ENCODE data around the gene LMAN2. TPM values are rescaled to one million over a fixed set of nuclear protein-coding genes. Genes with fewer than 3 reads are reported as not detected.

The LMAN2 gene
- polyA plus RNA-seq, 2 donors, result 84.0 to 190 TPM

GRCh38 chr5:177339107-177339638 lies 12.3 kb downstream of the LMAN2 start:
- Histone ChIP-seq H3K4me1 (ENCODE audit: control insufficient read depth in 2 of 2, insufficient read depth in 2 of 2, low read length in 1 of 2) (peaks cover 0 to 3% of the 10 kb centered on the region in 2 donors), H3K36me3 (ENCODE audit: control insufficient read depth in 2 of 2, insufficient read depth in 2 of 2, low read length in 1 of 2) (peaks cover 29 to 45% of the 10 kb centered on the region in 2 donors), H3K27me3 (ENCODE audit: control insufficient read depth in 1 of 2, insufficient read depth in 2 of 2, low read length in 2 of 2) (no peaks in the 10 kb centered on the region), H3K4me3 (ENCODE audit: low read depth in 1 of 2, low read length in 2 of 2) (no peak overlapping the region), H3K27ac (ENCODE audit: low read depth in 2 of 2, low read length in 1 of 2) (peak overlapping the region; percentile 5 to 11), H3K9me3 (ENCODE audit: control insufficient read depth in 2 of 2, insufficient read depth in 1 of 2, low read depth in 1 of 2, low read length in 1 of 2) (peaks cover 0 to 2% of the 10 kb centered on the region in 2 donors)
- 67 to 70% methylated on average over 11 of the region's 11 CpGs for WGBS, 2 donors

DNA sequence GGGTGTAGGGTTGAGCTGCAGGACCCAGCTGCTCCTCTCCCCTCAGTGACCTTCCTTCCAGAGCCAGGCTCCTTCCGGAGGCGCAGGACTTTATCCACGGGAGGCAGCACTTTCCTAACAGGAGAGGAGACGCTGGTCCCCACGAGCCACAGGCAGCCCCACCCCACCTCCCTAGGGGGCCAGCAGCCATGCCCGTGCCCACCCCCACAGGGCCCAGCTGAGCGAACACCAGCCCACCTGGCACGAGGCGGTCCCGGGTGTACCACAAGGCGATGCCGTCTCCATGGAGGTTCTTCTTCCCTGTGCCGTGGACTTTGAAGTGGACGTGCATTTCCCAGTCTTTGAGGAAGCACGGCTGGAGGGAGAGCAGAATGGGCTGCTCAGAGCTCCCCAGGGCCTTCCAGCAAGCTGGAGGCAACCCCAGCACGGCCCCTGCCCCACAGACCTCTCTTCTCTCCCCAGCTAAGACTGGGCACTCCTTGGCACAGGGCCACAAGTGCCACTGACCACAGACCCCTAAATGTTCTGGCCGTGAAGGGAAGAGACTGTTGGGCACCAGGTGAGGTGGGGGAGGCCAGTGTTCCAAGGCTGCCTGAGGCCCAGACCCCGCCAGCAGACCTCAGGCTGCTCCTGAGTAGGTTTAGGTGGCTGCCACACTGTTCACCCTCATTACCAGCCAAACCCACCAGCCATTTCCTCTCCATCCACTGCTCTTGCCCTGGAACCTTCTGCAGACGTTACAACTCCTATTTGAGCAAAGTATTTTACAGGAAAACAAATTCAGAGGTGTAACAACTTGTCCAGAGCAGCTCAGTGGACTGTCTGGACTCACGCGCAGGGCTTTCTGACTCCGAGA lies 13.0 kb downstream of the LMAN2 start:
- Histone ChIP-seq H3K27ac (ENCODE audit: low read depth in 2 of 2, low read length in 1 of 2) (peak overlapping the region; percentile 5 to 11), H3K27me3 (ENCODE audit: control insufficient read depth in 1 of 2, insufficient read depth in 2 of 2, low read length in 2 of 2) (no peaks in the 10 kb centered on the region), H3K4me1 (ENCODE audit: control insufficient read depth in 2 of 2, insufficient read depth in 2 of 2, low read length in 1 of 2) (peaks cover 0 to 3% of the 10 kb centered on the region in 2 donors), H3K36me3 (ENCODE audit: control insufficient read depth in 2 of 2, insufficient read depth in 2 of 2, low read length in 1 of 2) (peaks cover 29 to 52% of the 10 kb centered on the region in 2 donors), H3K4me3 (ENCODE audit: low read depth in 1 of 2, low read length in 2 of 2) (no peak overlapping the region), H3K9me3 (ENCODE audit: control insufficient read depth in 2 of 2, insufficient read depth in 1 of 2, low read depth in 1 of 2, low read length in 1 of 2) (peaks cover 0 to 2% of the 10 kb centered on the region in 2 donors)
- 87 to 88% methylated on average over 22 of the region's 22 CpGs for WGBS, 2 donors

- Histone ChIP-seq H3K36me3 (ENCODE audit: control insufficient read depth in 2 of 2, insufficient read depth in 2 of 2, low read length in 1 of 2) (peaks cover 29 to 67% of the 10 kb centered on the region in 2 donors), H3K27me3 (ENCODE audit: control insufficient read depth in 1 of 2, insufficient read depth in 2 of 2, low read length in 2 of 2) (no peaks in the 10 kb centered on the region), H3K4me3 (ENCODE audit: low read depth in 1 of 2, low read length in 2 of 2) (no peak overlapping the region), H3K4me1 (ENCODE audit: control insufficient read depth in 2 of 2, insufficient read depth in 2 of 2, low read length in 1 of 2) (peaks cover 0 to 3% of the 10 kb centered on the region in 2 donors), H3K27ac (ENCODE audit: low read depth in 2 of 2, low read length in 1 of 2) (no peak overlapping the region), H3K9me3 (ENCODE audit: control insufficient read depth in 2 of 2, insufficient read depth in 1 of 2, low read depth in 1 of 2, low read length in 1 of 2) (peaks cover 0 to 2% of the 10 kb centered on the region in 2 donors)
- 90 to 92% methylated on average over 28 to 36 of the region's 36 CpGs for WGBS, 2 donors
Observed at GRCh38 chr5:177336603-177337494, 14.6 kb downstream of the LMAN2 start.

GRCh38 chr5:177336112-177336511 lies 15.4 kb downstream of the LMAN2 start:
- 67 to 69% methylated on average over 12 of the region's 12 CpGs for WGBS, 2 donors
- peaks cover 30 to 73% of the 10 kb centered on the region in 2 donors for H3K36me3 ChIP-seq (ENCODE audit: control insufficient read depth in 2 of 2, insufficient read depth in 2 of 2, low read length in 1 of 2)
- H3K27me3 ChIP-seq (ENCODE audit: control insufficient read depth in 1 of 2, insufficient read depth in 2 of 2, low read length in 2 of 2), result no peaks in the 10 kb centered on the region
- H3K4me1 ChIP-seq (ENCODE audit: control insufficient read depth in 2 of 2, insufficient read depth in 2 of 2, low read length in 1 of 2), result peaks cover 0 to 3% of the 10 kb centered on the region in 2 donors
- H3K4me3 ChIP-seq (ENCODE audit: low read depth in 1 of 2, low read length in 2 of 2), result no peak overlapping the region
- no peak overlapping the region for H3K27ac ChIP-seq (ENCODE audit: low read depth in 2 of 2, low read length in 1 of 2)
- H3K9me3 ChIP-seq (ENCODE audit: control insufficient read depth in 2 of 2, insufficient read depth in 1 of 2, low read depth in 1 of 2, low read length in 1 of 2), result peaks cover 0 to 2% of the 10 kb centered on the region in 2 donors

GRCh38 chr5:177335701-177336065 lies 15.8 kb downstream of the LMAN2 start:
- Histone ChIP-seq H3K9me3 (ENCODE audit: control insufficient read depth in 2 of 2, insufficient read depth in 1 of 2, low read depth in 1 of 2, low read length in 1 of 2) (peaks cover 0 to 2% of the 10 kb centered on the region in 2 donors), H3K36me3 (ENCODE audit: control insufficient read depth in 2 of 2, insufficient read depth in 2 of 2, low read length in 1 of 2) (peaks cover 32 to 77% of the 10 kb centered on the region in 2 donors), H3K4me1 (ENCODE audit: control insufficient read depth in 2 of 2, insufficient read depth in 2 of 2, low read length in 1 of 2) (peaks cover 0 to 3% of the 10 kb centered on the region in 2 donors), H3K4me3 (ENCODE audit: low read depth in 1 of 2, low read length in 2 of 2) (no peak overlapping the region), H3K27me3 (ENCODE audit: control insufficient read depth in 1 of 2, insufficient read depth in 2 of 2, low read length in 2 of 2) (no peaks in the 10 kb centered on the region), H3K27ac (ENCODE audit: low read depth in 2 of 2, low read length in 1 of 2) (no peak overlapping the region)
- WGBS, 2 donors, result 90 to 94% methylated on average over 7 of the region's 7 CpGs

DNA sequence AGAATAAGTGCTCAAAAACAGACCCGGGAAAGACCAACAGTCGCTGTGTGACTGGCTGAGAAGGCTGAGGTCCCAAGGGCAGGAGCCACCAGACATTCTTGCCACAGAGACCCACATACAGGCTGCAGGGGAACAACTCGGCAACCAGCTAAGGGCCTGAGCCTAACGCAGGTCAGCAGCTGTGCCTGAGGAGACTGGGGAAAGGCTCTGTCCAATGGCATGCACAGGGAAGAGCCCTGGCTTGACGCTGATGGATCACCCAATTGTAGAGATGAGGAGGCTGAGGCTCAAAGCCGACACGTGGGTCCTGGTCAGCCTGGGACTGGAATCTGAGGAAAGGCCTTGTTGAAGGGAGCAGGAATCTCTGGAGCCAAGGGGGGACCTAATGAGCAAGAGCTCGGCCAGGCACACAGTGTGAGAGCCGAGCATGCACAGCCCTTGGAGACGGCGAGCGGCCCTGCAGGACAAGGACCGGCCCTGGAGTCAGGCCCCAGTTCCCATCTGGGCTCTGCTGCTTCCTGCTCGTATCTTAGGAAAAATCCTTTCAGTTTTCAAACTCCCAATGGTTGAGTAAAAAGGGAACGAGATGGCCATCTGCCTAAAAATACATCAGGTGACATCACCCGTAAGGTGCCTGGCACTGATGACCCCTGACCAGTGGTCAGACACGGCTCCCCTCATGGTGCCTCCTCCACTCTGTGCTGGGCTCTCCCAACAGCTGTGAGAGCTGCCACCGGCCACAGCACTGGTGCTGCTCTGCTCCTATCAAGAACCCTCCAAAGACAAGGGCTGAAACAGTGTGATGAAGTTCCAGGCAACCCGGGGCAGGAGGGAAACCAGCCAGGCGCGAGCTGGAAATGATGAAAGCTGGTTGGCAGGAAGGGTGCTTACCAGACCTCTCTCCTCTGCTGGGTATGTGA lies 16.4 kb downstream of the LMAN2 start:
- no peak overlapping the region for H3K4me3 ChIP-seq (ENCODE audit: low read depth in 1 of 2, low read length in 2 of 2)
- H3K9me3 ChIP-seq (ENCODE audit: control insufficient read depth in 2 of 2, insufficient read depth in 1 of 2, low read depth in 1 of 2, low read length in 1 of 2), result peaks cover 0 to 2% of the 10 kb centered on the region in 2 donors
- peaks cover 32 to 83% of the 10 kb centered on the region in 2 donors for H3K36me3 ChIP-seq (ENCODE audit: control insufficient read depth in 2 of 2, insufficient read depth in 2 of 2, low read length in 1 of 2)
- H3K4me1 ChIP-seq (ENCODE audit: control insufficient read depth in 2 of 2, insufficient read depth in 2 of 2, low read length in 1 of 2), result peaks cover 0 to 3% of the 10 kb centered on the region in 2 donors
- no peaks in the 10 kb centered on the region for H3K27me3 ChIP-seq (ENCODE audit: control insufficient read depth in 1 of 2, insufficient read depth in 2 of 2, low read length in 2 of 2)
- no peak overlapping the region for H3K27ac ChIP-seq (ENCODE audit: low read depth in 2 of 2, low read length in 1 of 2)
- 89 to 91% methylated on average over 21 of the region's 21 CpGs for WGBS, 2 donors

DNA sequence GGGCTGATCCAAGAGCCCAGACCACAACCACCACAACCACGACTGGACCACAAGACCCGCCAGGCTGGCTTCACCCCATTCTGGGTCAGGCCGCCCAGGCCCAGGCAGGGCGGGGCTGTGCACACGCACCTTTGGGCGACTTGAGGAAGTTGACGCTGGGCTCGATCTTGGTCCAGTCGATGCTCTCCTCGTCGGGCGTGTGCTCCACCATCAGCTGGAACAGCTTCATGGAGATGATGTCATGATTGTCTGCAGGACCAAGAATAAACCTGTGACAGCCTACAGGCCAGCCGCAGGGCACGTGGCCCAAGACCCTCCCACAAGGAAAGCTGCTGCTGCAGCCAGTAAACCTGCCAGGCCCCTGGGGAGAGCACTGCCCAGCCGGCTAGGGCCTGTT lies 17.3 kb downstream of the LMAN2 start:
- Histone ChIP-seq H3K9me3 (ENCODE audit: control insufficient read depth in 2 of 2, insufficient read depth in 1 of 2, low read depth in 1 of 2, low read length in 1 of 2) (peaks cover 0 to 2% of the 10 kb centered on the region in 2 donors), H3K27me3 (ENCODE audit: control insufficient read depth in 1 of 2, insufficient read depth in 2 of 2, low read length in 2 of 2) (no peaks in the 10 kb centered on the region), H3K36me3 (ENCODE audit: control insufficient read depth in 2 of 2, insufficient read depth in 2 of 2, low read length in 1 of 2) (peaks cover 32 to 85% of the 10 kb centered on the region in 2 donors), H3K4me3 (ENCODE audit: low read depth in 1 of 2, low read length in 2 of 2) (no peak overlapping the region), H3K27ac (ENCODE audit: low read depth in 2 of 2, low read length in 1 of 2) (no peak overlapping the region), H3K4me1 (ENCODE audit: control insufficient read depth in 2 of 2, insufficient read depth in 2 of 2, low read length in 1 of 2) (peaks cover 0 to 2% of the 10 kb centered on the region in 2 donors)
- WGBS, 2 donors, result 76 to 80% methylated on average over 15 of the region's 15 CpGs

- no peaks in the 10 kb centered on the region for H3K4me1 ChIP-seq (ENCODE audit: control insufficient read depth in 2 of 2, insufficient read depth in 2 of 2, low read length in 1 of 2)
- WGBS, 2 donors, result 90% methylated on average over 16 of the region's 16 CpGs
- peaks cover 32 to 83% of the 10 kb centered on the region in 2 donors for H3K36me3 ChIP-seq (ENCODE audit: control insufficient read depth in 2 of 2, insufficient read depth in 2 of 2, low read length in 1 of 2)
Observed at GRCh38 chr5:177333420-177334154, 17.9 kb downstream of the LMAN2 start.

More at GRCh38 chr5:177333420-177334154, 17.9 kb downstream of the LMAN2 start:
- no peak overlapping the region for H3K4me3 ChIP-seq (ENCODE audit: low read depth in 1 of 2, low read length in 2 of 2)
- no peaks in the 10 kb centered on the region for H3K27me3 ChIP-seq (ENCODE audit: control insufficient read depth in 1 of 2, insufficient read depth in 2 of 2, low read length in 2 of 2)
- no peak overlapping the region for H3K27ac ChIP-seq (ENCODE audit: low read depth in 2 of 2, low read length in 1 of 2)
- peaks cover 0 to 2% of the 10 kb centered on the region in 2 donors for H3K9me3 ChIP-seq (ENCODE audit: control insufficient read depth in 2 of 2, insufficient read depth in 1 of 2, low read depth in 1 of 2, low read length in 1 of 2)
